ENCODE data around the gene GPR12.
"Not testable (repeated sequence)": the region's sequence is repeated elsewhere in the genome, so short reads cannot be mapped to it uniquely, and the experiment has no call there.

GPR12 gene

GRCh38 chr13:26760832-26761582 is 421 bp upstream of the GPR12 start:
- TF ChIP-seq POLR2A (IDR thresholded peaks at IDR 0.05; ENCODE audit: low read length) (no peak), GATA1 (IDR thresholded peaks at IDR 0.05; ENCODE audit: low read depth, low read length) (no peak)
- no peak for DNase-seq

DNA sequence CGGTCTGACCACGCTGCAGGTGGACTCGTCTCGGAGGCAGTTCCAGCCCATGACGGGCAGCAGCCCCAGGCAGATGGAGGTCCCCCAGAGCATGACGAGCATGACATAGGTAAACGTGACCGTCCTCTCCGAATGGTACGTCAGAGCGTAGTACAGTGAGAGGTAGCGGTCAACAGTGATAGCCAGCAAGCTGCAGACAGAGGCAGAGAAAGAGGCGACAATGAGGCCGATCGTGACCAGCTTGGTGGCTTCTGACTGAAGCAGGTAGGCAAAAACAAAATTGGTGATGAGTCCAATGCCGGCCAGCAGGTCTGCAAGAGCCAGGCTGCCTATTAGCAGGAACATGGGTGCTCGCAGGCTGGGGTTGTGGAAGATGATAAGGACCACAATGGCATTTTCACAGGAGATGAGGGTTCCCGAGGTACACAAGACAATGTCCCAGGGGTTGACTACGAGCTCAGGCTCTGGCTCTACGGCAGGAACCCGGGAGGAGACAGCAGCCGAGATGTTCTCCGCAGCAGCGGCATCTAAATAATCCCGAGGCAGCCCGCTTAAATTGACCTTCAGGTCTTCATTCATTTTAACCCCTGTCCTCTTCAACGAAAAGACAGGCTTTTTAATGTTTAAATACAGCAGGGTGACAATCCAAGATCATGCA is 1.2 kb downstream of the GPR12 start:
- no peak for TF ChIP-seq POLR2A (IDR thresholded peaks at IDR 0.05; ENCODE audit: low read length)
- no peak for TF ChIP-seq GATA1 (IDR thresholded peaks at IDR 0.05; ENCODE audit: low read depth, low read length)
- DNase-seq, result no peak

DNA sequence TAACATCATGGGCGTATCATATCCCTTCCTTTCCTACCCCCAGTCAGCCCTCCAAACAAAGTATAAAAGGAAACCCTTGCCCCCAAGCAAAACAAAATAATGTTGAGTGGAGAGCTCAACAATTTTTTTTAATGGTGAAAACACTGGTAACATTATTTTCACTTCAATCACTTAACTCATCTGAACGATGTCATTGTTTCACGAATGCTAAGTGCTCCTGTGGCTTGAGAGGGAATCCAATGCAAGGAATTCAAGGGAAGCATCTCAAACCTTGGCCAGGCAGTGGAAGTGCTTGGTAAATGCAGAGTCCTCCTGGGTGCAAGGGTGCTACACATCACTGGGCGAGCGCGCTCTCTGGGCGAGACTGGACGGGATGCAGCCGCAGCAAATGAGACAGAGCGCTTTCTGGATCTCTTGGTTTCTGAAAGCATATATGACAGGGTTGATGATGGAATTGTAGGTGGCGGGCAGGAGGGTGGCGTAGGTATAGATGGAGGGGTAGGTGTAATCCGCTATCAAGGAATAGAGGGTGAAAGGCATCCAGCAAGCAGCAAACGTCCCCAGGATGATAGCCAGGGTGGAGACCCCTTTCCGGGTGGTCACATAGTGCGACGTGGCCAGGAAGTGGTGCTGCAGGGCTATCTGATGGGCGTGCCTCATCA is 2.0 kb downstream of the GPR12 start:
- no peak for DNase-seq
- TF ChIP-seq GATA1 (IDR thresholded peaks at IDR 0.05; ENCODE audit: low read depth, low read length), result no peak
- TF ChIP-seq POLR2A (IDR thresholded peaks at IDR 0.05; ENCODE audit: low read length), result no peak

GRCh38 chr13:26756961-26757360 is 3.6 kb downstream of the GPR12 start:
- no peak for TF ChIP-seq GATA1 (IDR thresholded peaks at IDR 0.05; ENCODE audit: low read depth, low read length)
- DNase-seq, result no peak

DNA sequence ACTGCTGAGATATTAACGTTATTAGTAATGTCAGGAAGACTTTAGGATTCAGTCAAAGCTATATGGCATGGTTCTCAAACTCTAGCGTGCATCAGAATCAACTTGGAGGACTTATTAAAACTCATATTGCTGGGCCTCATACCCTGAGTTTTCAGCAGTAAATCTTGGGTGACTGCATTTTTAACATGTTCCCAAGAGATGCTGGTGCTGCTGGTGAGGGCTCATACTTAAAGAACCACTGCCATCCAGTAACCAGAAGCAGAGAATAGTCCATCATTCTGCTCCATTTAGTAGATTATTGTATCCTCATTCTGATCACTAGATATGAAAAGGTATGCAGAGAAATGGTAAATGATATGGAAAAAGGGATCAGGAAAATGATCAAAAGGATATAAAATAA is 7.9 kb downstream of the GPR12 start:
- no peak for DNase-seq
- TF ChIP-seq POLR2A (IDR thresholded peaks at IDR 0.05; ENCODE audit: low read length) (no peak), GATA1 (IDR thresholded peaks at IDR 0.05; ENCODE audit: low read depth, low read length) (no peak)

DNA sequence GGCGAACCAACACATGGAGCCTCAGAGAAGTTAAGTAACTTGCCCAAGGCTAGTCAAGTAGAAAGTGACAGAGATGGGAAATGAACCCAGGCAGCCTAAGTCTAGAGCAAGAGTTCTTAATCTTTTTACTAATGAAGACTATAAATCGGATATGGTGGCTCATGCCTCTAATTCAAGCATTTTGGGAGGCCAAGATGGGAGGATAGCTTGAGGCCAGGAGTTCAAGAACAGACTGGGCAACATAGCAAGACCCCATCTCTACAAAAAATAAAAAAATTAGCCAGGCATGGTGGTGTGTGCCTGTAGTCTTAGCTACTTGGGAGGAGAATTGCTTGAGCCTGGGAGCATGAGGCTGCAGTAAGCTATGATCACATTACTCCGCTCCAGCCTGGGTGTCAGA is 10.7 kb downstream of the GPR12 start:
- no peak for DNase-seq
- TF ChIP-seq GATA1 (IDR thresholded peaks at IDR 0.05; ENCODE audit: low read depth, low read length) (no peak), POLR2A (IDR thresholded peaks at IDR 0.05; ENCODE audit: low read length) (no peak)

GRCh38 chr13:26749285-26749684 is 11.3 kb downstream of the GPR12 start:
- no peak for DNase-seq
- TF ChIP-seq POLR2A (IDR thresholded peaks at IDR 0.05; ENCODE audit: low read length), result no peak
- TF ChIP-seq GATA1 (IDR thresholded peaks at IDR 0.05; ENCODE audit: low read depth, low read length), result no peak

DNA sequence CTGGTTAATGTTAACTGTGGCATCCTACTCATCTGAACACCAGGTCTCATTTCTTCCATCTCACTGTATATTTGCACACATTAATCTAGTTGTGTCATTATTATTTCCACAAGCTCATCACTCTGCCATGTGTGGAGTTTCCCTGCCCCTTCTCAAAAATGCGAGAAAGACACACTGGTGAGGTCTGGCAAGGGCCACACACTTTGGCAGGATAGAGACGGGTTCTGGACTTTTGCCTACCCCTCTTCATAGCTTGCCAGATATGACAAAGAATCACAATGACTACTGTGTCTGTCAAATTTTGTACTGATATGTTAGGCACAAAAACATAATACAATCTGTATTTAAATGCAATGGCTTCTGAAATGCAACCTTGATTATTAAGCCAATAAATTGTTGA is 12.9 kb downstream of the GPR12 start:
- no peak for DNase-seq
- TF ChIP-seq GATA1 (IDR thresholded peaks at IDR 0.05; ENCODE audit: low read depth, low read length) (no peak), POLR2A (IDR thresholded peaks at IDR 0.05; ENCODE audit: low read length) (no peak)

GRCh38 chr13:26743971-26744370 is 16.6 kb downstream of the GPR12 start:
- no peak for TF ChIP-seq GATA1 (IDR thresholded peaks at IDR 0.05; ENCODE audit: low read depth, low read length)
- TF ChIP-seq POLR2A (IDR thresholded peaks at IDR 0.05; ENCODE audit: low read length), result no peak
- DNase-seq, result no peak

DNA sequence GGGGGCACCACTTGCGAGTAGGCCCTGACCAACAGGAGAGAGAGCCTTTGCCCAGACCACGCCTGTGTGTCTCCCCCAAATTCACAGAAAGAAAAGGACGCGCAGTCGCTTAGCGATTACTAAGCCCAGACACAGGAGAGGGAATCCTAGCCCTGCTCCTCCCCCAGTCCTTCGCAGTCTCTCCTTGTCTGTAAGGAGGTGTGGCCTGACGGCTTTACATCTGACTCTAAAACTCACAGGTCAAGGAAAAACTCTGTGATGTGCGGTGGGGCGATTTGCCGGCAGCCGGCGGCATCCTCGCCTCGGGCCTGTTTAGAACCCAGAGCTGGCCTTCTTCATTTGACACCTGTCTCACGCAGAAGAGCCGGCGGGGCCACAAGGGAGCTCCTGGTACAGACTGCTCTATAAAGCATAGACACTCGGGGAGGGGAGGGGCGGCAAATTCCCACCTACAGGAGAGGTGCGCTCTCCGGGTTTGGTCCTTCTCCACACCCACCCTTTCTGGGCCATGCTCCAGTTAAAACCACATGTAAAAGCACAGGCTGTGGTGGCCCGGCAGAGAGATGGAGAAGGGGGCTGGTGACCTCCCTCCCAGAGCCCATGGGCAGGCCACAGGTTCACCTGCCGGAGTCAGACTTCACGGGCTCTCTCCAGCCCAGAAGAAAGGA is 17.8 kb downstream of the GPR12 start:
- TF ChIP-seq POLR2A (IDR thresholded peaks at IDR 0.05; ENCODE audit: low read length) (no peak), GATA1 (IDR thresholded peaks at IDR 0.05; ENCODE audit: low read depth, low read length) (no peak)
- DNase-seq, result no peak

DNA sequence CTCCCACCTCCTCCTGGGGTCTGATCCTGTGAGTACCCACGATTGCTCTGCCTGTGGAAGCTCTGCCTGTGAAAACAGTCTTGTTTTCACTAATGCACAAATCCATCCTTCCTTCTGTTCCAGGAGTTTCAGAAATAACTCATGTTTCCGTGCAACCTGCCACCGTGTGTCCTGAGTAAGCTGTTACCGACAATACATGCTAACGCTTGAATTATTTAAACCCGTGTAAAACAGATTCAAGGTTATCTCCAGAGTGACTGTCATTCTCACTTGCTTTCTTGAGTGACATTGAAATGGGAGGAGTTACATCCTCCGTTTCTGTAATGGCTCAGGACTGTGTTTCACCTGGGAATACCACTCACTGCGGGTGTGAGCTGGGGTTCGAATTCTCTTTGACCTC is 24.9 kb downstream of the GPR12 start:
- TF ChIP-seq GATA1 (IDR thresholded peaks at IDR 0.05; ENCODE audit: low read depth, low read length) (no peak), POLR2A (IDR thresholded peaks at IDR 0.05; ENCODE audit: low read length) (no peak)
- DNase-seq, result no peak

DNA sequence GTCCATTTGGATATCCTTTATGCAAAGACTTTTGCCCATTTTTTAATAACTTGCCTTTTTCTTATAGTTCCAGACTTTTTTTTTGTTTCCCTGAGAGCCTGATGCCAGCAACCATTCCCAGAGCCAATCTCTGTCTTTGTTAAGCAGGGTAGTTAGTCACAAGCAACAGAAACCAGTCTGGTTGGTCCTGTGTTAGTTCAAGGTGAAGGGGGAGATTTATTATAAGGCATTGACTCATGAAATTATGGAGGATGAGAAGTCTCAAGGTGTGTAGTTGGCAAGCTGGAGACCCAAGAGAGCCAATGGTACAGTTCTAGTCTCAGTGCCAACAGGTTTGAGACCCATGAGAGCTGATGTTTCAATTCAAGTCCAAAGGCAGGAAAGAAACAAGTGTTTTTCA is 33.0 kb downstream of the GPR12 start:
- TF ChIP-seq GATA1 (IDR thresholded peaks at IDR 0.05; ENCODE audit: low read depth, low read length) (no peak), POLR2A (IDR thresholded peaks at IDR 0.05; ENCODE audit: low read length) (no peak)
- DNase-seq, result no peak

DNA sequence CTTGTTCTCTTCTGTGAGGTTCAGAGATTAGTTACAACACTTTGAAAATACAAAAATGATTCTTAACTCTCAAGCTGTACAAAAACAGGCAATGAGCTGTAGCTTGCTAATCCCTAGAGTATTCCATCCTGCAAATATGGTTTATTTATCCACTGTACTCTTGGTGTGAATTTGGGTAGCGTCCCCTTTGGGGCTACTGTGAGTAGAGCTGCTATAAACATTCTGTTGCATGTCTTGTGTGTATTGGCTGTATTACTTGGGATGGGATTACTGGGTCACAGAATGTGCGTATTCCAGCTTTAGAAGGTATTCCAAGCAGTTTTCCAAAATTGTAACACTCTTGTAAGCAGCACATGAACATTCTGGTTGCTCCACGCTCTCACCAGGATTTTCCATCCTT is 33.5 kb downstream of the GPR12 start:
- DNase-seq, result no peak

DNA sequence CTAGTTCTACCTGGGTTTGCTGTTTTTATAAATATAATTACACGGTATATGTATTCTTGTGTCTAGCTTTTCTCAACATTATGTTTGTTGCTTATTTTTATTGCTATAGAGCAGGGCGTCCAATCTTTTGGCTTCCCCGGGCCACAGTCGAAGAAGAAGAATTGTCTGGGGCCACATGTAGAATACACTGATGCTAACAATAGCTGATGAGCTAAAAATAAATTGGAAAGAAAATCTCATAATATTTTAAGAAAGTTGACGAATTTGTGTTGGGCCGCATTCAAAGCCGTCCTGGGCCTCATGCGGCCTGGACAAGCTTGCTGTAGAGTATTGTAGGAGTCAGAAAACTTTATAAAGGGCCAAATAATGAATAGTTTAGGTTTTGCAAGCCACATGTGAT is 33.9 kb downstream of the GPR12 start:
- no peak for TF ChIP-seq GATA1 (IDR thresholded peaks at IDR 0.05; ENCODE audit: low read depth, low read length)
- TF ChIP-seq POLR2A (IDR thresholded peaks at IDR 0.05; ENCODE audit: low read length), result no peak
- no peak for DNase-seq

More for the DNA sequence above, 33.5 kb downstream of the GPR12 start:
- TF ChIP-seq GATA1 (IDR thresholded peaks at IDR 0.05; ENCODE audit: low read depth, low read length) (no peak), POLR2A (IDR thresholded peaks at IDR 0.05; ENCODE audit: low read length) (no peak)

GRCh38 chr13:26723620-26724019 is 37.0 kb downstream of the GPR12 start:
- not testable (repeated sequence) for DNase-seq

Data from erythroblast (primary cell).